ENCODE data around the gene CLDN6. TPM values are rescaled to one million over a fixed set of nuclear protein-coding genes. Genes with fewer than 3 reads are reported as not detected.

CLDN6 gene
- total RNA-seq, 1 donor from 2014 or later, result 257 TPM

DNA sequence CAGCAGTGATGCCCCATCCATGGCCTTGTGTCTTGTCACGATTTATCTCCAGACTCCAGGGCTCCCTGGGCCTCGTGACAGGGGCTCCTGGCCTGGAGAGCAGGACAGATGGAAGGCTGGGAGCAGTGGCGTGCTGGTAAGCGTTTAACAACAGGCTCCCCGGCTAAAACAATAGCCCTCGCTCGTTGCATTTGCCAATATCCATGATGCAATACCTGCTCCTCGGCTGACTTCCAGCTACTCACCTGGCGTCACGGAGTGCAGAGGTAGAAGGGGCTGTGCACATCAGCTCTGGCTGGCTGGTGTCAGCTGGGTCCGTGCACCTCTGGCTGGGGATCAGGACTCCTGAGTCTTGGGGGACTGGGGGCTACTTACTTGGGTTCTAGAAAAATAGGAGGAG is 20.3 kb upstream of the CLDN6 start:
- Mint-ChIP-seq H3K4me1 (peaks cover 4% of the 10 kb centered on the region), H3K9me3 (no peaks in the 10 kb centered on the region), H3K27ac (no peak overlapping the region), H3K4me3 (no peak overlapping the region), H3K27me3 (ENCODE audit: low read depth) (peaks cover 84% of the 10 kb centered on the region), H3K36me3 (no peaks in the 10 kb centered on the region)
- DNase-seq (ENCODE audit: low spot score in 2 of 2, unreplicated experiment in 2 of 2), result no peak
- TF ChIP-seq, protein P1, sequence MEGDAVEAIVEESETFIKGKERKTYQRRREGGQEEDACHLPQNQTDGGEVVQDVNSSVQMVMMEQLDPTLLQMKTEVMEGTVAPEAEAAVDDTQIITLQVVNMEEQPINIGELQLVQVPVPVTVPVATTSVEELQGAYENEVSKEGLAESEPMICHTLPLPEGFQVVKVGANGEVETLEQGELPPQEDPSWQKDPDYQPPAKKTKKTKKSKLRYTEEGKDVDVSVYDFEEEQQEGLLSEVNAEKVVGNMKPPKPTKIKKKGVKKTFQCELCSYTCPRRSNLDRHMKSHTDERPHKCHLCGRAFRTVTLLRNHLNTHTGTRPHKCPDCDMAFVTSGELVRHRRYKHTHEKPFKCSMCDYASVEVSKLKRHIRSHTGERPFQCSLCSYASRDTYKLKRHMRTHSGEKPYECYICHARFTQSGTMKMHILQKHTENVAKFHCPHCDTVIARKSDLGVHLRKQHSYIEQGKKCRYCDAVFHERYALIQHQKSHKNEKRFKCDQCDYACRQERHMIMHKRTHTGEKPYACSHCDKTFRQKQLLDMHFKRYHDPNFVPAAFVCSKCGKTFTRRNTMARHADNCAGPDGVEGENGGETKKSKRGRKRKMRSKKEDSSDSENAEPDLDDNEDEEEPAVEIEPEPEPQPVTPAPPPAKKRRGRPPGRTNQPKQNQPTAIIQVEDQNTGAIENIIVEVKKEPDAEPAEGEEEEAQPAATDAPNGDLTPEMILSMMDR (IDR thresholded peaks at IDR 0.05; ENCODE audit: unreplicated experiment), result no peak

DNA sequence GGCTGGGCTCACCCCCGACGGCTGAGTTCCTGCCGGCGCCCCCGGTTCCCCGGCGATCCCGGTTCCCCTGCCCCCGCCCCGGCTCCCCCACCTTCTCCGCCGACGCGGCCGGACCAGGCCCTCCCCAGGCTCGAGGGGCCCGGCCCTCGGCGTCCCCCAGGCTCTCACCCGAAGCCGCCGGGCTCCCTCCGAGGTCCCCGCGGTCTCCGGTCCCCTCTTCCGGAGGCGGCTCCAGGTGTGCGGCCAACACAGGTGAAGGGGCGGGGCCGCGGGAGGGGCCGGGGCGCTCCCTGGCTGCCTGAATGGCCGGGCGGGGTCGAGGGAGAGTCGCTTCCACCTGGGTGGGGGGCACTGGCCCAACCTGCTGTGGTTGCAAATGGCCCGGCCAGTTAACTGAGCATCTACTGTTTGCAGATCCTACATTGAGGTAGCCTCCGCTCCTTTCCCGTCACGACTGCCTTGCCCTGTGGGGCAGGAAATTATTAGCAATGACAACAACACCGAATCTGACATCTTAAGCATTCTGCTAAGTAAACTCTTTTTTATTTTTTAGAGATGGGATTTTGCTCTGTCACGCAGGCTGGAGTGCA is 18.8 kb upstream of the CLDN6 start, which contains the start of gene BICDL2:
BICDL2 (minus strand) TSS at position 219 of the 590 bp plus-strand sequence. CDS start 1,448 bp downstream, outside the sequence.
- TF ChIP-seq, protein P1 (IDR thresholded peaks at IDR 0.05; ENCODE audit: unreplicated experiment), result no peak
- Mint-ChIP-seq H3K27me3 (ENCODE audit: low read depth) (peaks cover 81% of the 10 kb centered on the region), H3K9me3 (no peaks in the 10 kb centered on the region), H3K4me1 (peaks cover 4% of the 10 kb centered on the region), H3K4me3 (peak within 1 kb of the TSS; percentile 53), H3K27ac (no peak within 1 kb of the TSS), H3K36me3 (no peaks in the 10 kb centered on the region)
- no peak for DNase-seq (ENCODE audit: low spot score in 2 of 2, unreplicated experiment in 2 of 2)

DNA sequence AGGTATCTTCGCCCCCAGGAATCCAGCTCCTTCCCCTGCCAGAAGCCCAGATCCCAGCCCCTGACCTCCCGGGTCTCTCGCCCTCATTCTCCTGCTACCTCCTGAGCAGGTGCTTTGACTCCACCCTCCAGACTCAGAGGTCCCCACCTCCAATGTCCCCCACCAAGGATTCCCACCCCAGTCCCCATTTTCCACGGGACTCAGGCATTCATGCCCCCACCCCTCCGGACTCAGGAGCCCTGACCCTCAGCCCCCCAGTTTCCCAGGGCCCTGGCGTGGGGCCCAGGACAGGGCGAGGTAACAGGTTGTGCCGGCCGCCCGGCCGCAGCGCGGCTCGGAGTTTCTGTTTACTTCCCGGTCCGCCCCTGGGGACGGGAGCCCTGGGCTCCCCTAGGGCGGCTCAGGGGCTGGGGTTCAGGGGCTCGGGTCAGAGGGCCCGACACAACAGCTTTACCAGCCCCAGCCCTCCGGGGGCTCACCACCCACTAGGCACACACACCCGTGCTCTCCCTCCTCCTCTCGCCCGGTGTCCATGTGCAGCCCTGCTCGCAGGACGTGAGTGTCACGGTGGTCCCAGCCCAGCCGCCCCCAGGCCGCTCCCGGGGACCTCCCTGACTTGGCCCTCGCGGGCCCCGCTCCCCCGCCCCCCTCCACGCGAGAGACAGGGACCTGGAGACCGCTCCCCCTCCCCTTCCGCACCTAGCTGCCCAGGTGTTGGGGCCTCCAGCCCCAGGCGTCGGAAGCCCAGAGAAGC is 18.2 kb upstream of the CLDN6 start:
- TF ChIP-seq, protein P1 (IDR thresholded peaks at IDR 0.05; ENCODE audit: unreplicated experiment), result no peak
- H3K4me3 Mint-ChIP-seq, result peak overlapping the region; percentile 53
- H3K9me3 Mint-ChIP-seq, result no peaks in the 10 kb centered on the region
- H3K36me3 Mint-ChIP-seq, result no peaks in the 10 kb centered on the region
- H3K27me3 Mint-ChIP-seq (ENCODE audit: low read depth), result peaks cover 80% of the 10 kb centered on the region
- no peak overlapping the region for H3K27ac Mint-ChIP-seq
- peaks cover 6% of the 10 kb centered on the region for H3K4me1 Mint-ChIP-seq
- DNase-seq (ENCODE audit: low spot score in 2 of 2, unreplicated experiment in 2 of 2), result no peak

DNA sequence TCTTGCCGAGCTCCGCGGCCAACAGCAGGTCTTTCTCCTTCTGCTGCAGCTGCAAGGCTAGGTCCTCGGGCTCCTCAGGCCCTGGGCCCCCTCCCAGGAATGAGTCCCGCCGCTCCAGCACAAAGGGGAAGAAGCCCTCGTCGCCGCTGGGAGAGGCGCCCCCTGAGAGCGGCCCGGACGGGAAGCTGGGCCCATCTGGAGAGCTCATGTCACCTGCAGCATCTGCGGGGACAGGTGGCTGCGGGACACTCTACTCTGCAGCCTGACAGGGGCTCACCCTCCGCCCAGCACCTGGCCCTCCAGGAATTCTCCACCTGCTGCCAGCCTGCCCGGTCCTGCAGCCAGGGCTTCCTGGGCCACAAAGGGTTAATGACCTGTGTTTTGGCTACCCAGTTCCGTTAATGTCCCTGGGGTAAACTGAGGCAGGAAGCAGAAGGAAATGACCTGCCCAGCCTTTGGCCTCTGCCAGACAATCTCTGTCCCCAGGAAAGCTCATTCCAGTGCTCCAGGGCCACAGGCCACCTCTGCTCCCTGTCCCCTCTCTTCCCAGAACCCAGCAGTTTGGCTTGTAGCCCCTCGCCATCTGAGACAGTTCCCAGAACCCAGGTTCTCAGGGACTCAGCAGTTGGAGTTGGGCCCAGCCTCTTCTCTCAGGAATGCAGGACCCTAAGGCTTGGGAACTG is 17.4 kb upstream of the CLDN6 start:
- peak overlapping the region; percentile 53 for H3K4me3 Mint-ChIP-seq
- peaks cover 76% of the 10 kb centered on the region for H3K27me3 Mint-ChIP-seq (ENCODE audit: low read depth)

DNA sequence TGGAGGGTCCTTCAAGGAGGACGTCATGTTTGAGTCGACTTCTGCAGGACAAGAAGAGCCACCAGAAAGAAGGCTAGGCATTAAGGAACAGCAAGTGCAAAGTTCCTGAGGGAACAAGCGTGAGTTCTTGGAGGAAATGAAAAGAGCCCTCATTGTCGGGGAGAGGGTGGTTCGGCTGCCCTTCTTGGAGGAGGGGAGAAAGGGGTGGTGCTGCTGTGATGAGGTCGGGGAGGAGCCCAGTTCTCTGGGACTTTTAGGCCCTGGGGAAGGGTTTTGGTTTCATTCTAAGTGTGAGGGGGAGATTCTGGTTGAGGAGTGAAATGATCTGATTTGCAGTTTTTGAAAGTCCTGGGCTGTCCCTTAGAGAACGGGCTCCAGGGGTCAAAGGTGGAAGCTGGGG is 14.6 kb upstream of the CLDN6 start:
- H3K4me1 Mint-ChIP-seq, result peaks cover 9% of the 10 kb centered on the region
- H3K4me3 Mint-ChIP-seq, result no peak overlapping the region
- no peak for DNase-seq (ENCODE audit: low spot score in 2 of 2, unreplicated experiment in 2 of 2)
- H3K36me3 Mint-ChIP-seq, result no peaks in the 10 kb centered on the region
- no peaks in the 10 kb centered on the region for H3K9me3 Mint-ChIP-seq
- H3K27me3 Mint-ChIP-seq (ENCODE audit: low read depth), result peaks cover 53% of the 10 kb centered on the region
- TF ChIP-seq, protein P1 (IDR thresholded peaks at IDR 0.05; ENCODE audit: unreplicated experiment), result no peak
- H3K27ac Mint-ChIP-seq, result no peak overlapping the region

More for the DNA sequence above, 17.4 kb upstream of the CLDN6 start:
- TF ChIP-seq, protein P1 (IDR thresholded peaks at IDR 0.05; ENCODE audit: unreplicated experiment), result no peak
- H3K27ac Mint-ChIP-seq, result no peak overlapping the region
- no peaks in the 10 kb centered on the region for H3K36me3 Mint-ChIP-seq
- no peaks in the 10 kb centered on the region for H3K9me3 Mint-ChIP-seq
- peaks cover 7% of the 10 kb centered on the region for H3K4me1 Mint-ChIP-seq
- no peak for DNase-seq (ENCODE audit: low spot score in 2 of 2, unreplicated experiment in 2 of 2)
